A549 (cell line): ENCODE data around the gene MALAT1.
A peak's percentile ranks its signal among the peaks of the same experiment; 100 is the strongest.
"Not testable (repeated sequence)": the region's sequence is repeated elsewhere in the genome, so short reads cannot be mapped to it uniquely, and the experiment has no call there.

Source experiments
- MAZ ChIP-seq: fragments of 150-350 bp; IDR thresholded peaks from 2 replicates; pipeline ENCODE4 v1.6.1; 2014; ENCODE audit warnings: antibody characterized with exemption, low read depth, low read length, borderline replicate concordance
- MYC ChIP-seq: IDR thresholded peaks from 2 replicates; pipeline ENCODE4 v1.6.1; 2012; ENCODE audit warnings: mild to moderate bottlenecking, inconsistent platforms, low read length, improper control_type of control experiment, borderline replicate concordance
- TF ChIP-seq, protein P1 (sequence below): IDR thresholded peaks from 2 replicates; pipeline ENCODE4 v1.6.1; 2012; ENCODE audit warnings: low read depth, borderline replicate concordance
- TF ChIP-seq, protein P2 (sequence below): fragments of >200 bp; sonication (Bioruptor Twin); formaldehyde crosslinking; IDR thresholded peaks from 3 replicates; pipeline ENCODE4 v1.5.1; 2016

DNA sequence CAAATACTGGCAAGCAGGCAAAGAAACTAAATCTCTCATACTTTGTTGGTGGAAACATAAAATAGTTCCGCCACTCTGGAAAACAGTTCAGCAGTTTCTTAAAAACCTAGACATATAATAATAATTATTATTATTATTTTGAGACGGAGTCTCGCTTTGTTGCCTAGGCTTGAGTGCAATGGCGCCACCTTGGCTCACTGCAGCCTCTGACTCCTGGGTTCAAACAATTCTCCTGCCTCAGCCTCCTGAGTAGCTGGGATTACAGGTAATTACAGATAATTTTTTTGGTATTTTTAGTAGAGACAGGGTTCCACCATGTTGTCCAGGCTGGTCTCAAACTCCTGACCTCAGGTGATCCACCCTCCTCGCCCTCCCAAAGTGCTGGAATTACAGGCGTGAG, 31.5 kb upstream of the MALAT1 start:
- TF ChIP-seq, protein P1, sequence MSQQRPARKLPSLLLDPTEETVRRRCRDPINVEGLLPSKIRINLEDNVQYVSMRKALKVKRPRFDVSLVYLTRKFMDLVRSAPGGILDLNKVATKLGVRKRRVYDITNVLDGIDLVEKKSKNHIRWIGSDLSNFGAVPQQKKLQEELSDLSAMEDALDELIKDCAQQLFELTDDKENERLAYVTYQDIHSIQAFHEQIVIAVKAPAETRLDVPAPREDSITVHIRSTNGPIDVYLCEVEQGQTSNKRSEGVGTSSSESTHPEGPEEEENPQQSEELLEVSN: not testable (repeated sequence)
- TF ChIP-seq, protein P2, sequence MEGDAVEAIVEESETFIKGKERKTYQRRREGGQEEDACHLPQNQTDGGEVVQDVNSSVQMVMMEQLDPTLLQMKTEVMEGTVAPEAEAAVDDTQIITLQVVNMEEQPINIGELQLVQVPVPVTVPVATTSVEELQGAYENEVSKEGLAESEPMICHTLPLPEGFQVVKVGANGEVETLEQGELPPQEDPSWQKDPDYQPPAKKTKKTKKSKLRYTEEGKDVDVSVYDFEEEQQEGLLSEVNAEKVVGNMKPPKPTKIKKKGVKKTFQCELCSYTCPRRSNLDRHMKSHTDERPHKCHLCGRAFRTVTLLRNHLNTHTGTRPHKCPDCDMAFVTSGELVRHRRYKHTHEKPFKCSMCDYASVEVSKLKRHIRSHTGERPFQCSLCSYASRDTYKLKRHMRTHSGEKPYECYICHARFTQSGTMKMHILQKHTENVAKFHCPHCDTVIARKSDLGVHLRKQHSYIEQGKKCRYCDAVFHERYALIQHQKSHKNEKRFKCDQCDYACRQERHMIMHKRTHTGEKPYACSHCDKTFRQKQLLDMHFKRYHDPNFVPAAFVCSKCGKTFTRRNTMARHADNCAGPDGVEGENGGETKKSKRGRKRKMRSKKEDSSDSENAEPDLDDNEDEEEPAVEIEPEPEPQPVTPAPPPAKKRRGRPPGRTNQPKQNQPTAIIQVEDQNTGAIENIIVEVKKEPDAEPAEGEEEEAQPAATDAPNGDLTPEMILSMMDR: peak; percentile 10; the same call in 1 of the 3 replicates
- TF ChIP-seq MAZ, MYC: not testable (repeated sequence)
